GM18870 (cell line): ENCODE data around the gene BCL11A.

Experiments used
- ATAC-seq: cut with Tn5 transposase; IDR thresholded peaks from one replicate; pipeline ENCODE4 v1.9.1; 2021; ENCODE audit warnings: moderate library complexity; ENCODE audit not compliant: unreplicated experiment

Gene BCL11A

GRCh38 chr2:60528281-60529020 lies 25.0 kb downstream of the BCL11A start:
- no peak for ATAC-seq

GRCh38 chr2:60527762-60528161 lies 25.7 kb downstream of the BCL11A start:
- ATAC-seq, result no peak

- ATAC-seq, result no peak
These were observed 26.8 kb downstream of the BCL11A start for GRCh38 chr2:60526623-60527022.

- no peak for ATAC-seq
These were observed 27.6 kb downstream of the BCL11A start for GRCh38 chr2:60525899-60526298.

- ATAC-seq, result no peak
These were observed 28.6 kb downstream of the BCL11A start for GRCh38 chr2:60524874-60525273.

- no peak for ATAC-seq
These were observed 29.5 kb downstream of the BCL11A start for GRCh38 chr2:60523963-60524362.

GRCh38 chr2:60522462-60522861 lies 31.0 kb downstream of the BCL11A start:
- no peak for ATAC-seq

- no peak for ATAC-seq
These were observed 31.8 kb downstream of the BCL11A start for GRCh38 chr2:60521626-60522025.

- no peak for ATAC-seq
These were observed 32.4 kb downstream of the BCL11A start for GRCh38 chr2:60520917-60521539.

- ATAC-seq, result no peak
These were observed 33.1 kb downstream of the BCL11A start for GRCh38 chr2:60520151-60520876.

GRCh38 chr2:60519231-60519863 lies 34.1 kb downstream of the BCL11A start:
- ATAC-seq, result no peak

- ATAC-seq, result no peak
These were observed 34.9 kb downstream of the BCL11A start for GRCh38 chr2:60518567-60518966.

GRCh38 chr2:60517446-60517845 lies 36.0 kb downstream of the BCL11A start:
- no peak for ATAC-seq

GRCh38 chr2:60516826-60517225 lies 36.6 kb downstream of the BCL11A start:
- no peak for ATAC-seq

GRCh38 chr2:60516383-60516811 lies 37.1 kb downstream of the BCL11A start:
- ATAC-seq, result no peak

- ATAC-seq, result peak; percentile 94
These were observed 37.7 kb downstream of the BCL11A start for GRCh38 chr2:60515721-60516226.

- no peak for ATAC-seq
These were observed 39.5 kb downstream of the BCL11A start for GRCh38 chr2:60513996-60514395.

GRCh38 chr2:60513191-60513590 lies 40.3 kb downstream of the BCL11A start:
- no peak for ATAC-seq

GRCh38 chr2:60512641-60513040 lies 40.8 kb downstream of the BCL11A start:
- no peak for ATAC-seq

GRCh38 chr2:60512062-60512622 lies 41.3 kb downstream of the BCL11A start:
- ATAC-seq, result no peak

- no peak for ATAC-seq
These were observed 42.7 kb downstream of the BCL11A start for GRCh38 chr2:60510713-60511112.
